PC-3 (cell line): ENCODE data around the gene KRT85. TPM values are rescaled to one million over a fixed set of nuclear protein-coding genes. Genes with fewer than 3 reads are reported as not detected.

Experiments used
- ATAC-seq: fragments of 200-7000 bp; cut with Tn5 transposase; 2 replicates; pipeline ENCODE4 v1.9.1; 2020; ENCODE audit warnings: mild to moderate bottlenecking, moderate library complexity
- BruUV-seq: library from RNA; stranded (reverse); fragments of 400-500 nt; replicated peaks from 2 replicates; lab custom pipeline; 2021; lab: Mats Ljungman, UMichigan
- CTCF ChIA-PET: fragments of 300-600 bp; sonication (Branson Sonifier 250); formaldehyde crosslinking; loops from one replicate; lab custom pipeline; 2022; ENCODE audit warnings: antibody characterized with exemption; lab: Charles Lee
- POLR2A ChIA-PET: fragments of 300-600 bp; sonication (Branson Sonifier 250); formaldehyde crosslinking; loops from one replicate; lab custom pipeline; 2022; ENCODE audit warnings: antibody characterized with exemption; ENCODE audit not compliant: unreplicated experiment; lab: Charles Lee
- DNase-seq: peaks from one replicate; pipeline ENCODE4 v3.0.0-alpha.2; 2015
- H2AFZ ChIP-seq: fragments of 300-600 bp; sonication (generic); 2 replicates; pipeline ENCODE4 v1.6.0; 2016; ENCODE audit warnings: antibody characterized with exemption, low read length
- H3F3A ChIP-seq: fragments of 300-600 bp; sonication (generic); one replicate; pipeline ENCODE4 v1.6.0; 2017; ENCODE audit warnings: antibody characterized with exemption, low read length, control low read depth, mild to moderate bottlenecking; ENCODE audit not compliant: unreplicated experiment
- H3K27ac ChIP-seq: fragments of 300-600 bp; sonication (generic); 2 replicates; pipeline ENCODE4 v1.5.1; 2016; ENCODE audit warnings: mild to moderate bottlenecking, low read length
- H3K27me3 ChIP-seq: fragments of 300-600 bp; sonication (generic); 2 replicates; pipeline ENCODE4 v1.6.1; 2016; ENCODE audit warnings: low read length, mixed read lengths
- H3K36me3 ChIP-seq: fragments of 300-600 bp; sonication (generic); 2 replicates; pipeline ENCODE4 v1.6.1; 2016; ENCODE audit warnings: low read depth, mixed run types, low read length, mixed read lengths
- H3K4me1 ChIP-seq: fragments of 300-600 bp; sonication (generic); 2 replicates; pipeline ENCODE4 v1.5.1; 2016; ENCODE audit warnings: low read length; ENCODE audit not compliant: insufficient read depth
- H3K4me2 ChIP-seq: fragments of 300-600 bp; sonication (generic); 2 replicates; pipeline ENCODE4 v1.6.0; 2016; ENCODE audit warnings: low read length
- H3K4me3 ChIP-seq: fragments of 300-600 bp; sonication (generic); 2 replicates; pipeline ENCODE4 v1.5.1; 2016; ENCODE audit warnings: mild to moderate bottlenecking, low read length, mixed read lengths
- H3K79me2 ChIP-seq: fragments of 300-600 bp; sonication (generic); 2 replicates; pipeline ENCODE4 v1.6.1; 2017; ENCODE audit warnings: low read length, mixed read lengths
- H3K9ac ChIP-seq: fragments of 300-600 bp; sonication (generic); 2 replicates; pipeline ENCODE4 v1.6.0; 2016; ENCODE audit warnings: mild to moderate bottlenecking, low read length
- H3K9me2 ChIP-seq: fragments of 300-600 bp; sonication (generic); replicated peaks from 2 replicates; pipeline ENCODE4 v1.6.1; 2016; ENCODE audit warnings: mixed run types, low read length, mixed read lengths
- H3K9me3 ChIP-seq: fragments of 300-600 bp; sonication (generic); 2 replicates; pipeline ENCODE4 v1.6.1; 2016; ENCODE audit warnings: low read length, mixed read lengths
- H4K20me1 ChIP-seq: fragments of 300-600 bp; sonication (generic); 2 replicates; pipeline ENCODE4 v1.6.1; 2016; ENCODE audit warnings: low read length, mixed read lengths
- EZH2 ChIP-seq: fragments of 300-600 bp; sonication (generic); IDR thresholded peaks from one replicate; pipeline ENCODE4 v1.6.1; 2017; ENCODE audit warnings: antibody characterized with exemption, mild to moderate bottlenecking, low read length; ENCODE audit not compliant: unreplicated experiment
- EZH2phosphoT487 ChIP-seq: fragments of 300-600 bp; sonication (generic); IDR thresholded peaks from 2 replicates; pipeline ENCODE4 v1.6.1; 2018; ENCODE audit warnings: mild to moderate bottlenecking, antibody characterized with exemption, low read length, borderline replicate concordance
- intact Hi-C: fragments of 100-400 bp; cut with micrococcal nuclease; formaldehyde crosslinking; loops from 2 replicates; pipeline ENCODE4 v1.9.0; 2023
- total RNA-seq: library from RNA; depleted of rRNA; stranded (reverse); fragments of >200 nt; gene quantifications from 2 replicates; pipeline ENCODE4 v1.2.3, GENCODE V29; 2014
- TF ChIP-seq, protein P1 (sequence below): fragments of 300-600 bp; sonication (generic); conservative IDR thresholded peaks from 2 replicates; pipeline ENCODE4 v1.5.1; 2017; ENCODE audit warnings: antibody characterized with exemption, low read depth, mild to moderate bottlenecking, low read length

Gene KRT85
- total RNA-seq, 1 experiment from 2014 or later, result not detected

DNA sequence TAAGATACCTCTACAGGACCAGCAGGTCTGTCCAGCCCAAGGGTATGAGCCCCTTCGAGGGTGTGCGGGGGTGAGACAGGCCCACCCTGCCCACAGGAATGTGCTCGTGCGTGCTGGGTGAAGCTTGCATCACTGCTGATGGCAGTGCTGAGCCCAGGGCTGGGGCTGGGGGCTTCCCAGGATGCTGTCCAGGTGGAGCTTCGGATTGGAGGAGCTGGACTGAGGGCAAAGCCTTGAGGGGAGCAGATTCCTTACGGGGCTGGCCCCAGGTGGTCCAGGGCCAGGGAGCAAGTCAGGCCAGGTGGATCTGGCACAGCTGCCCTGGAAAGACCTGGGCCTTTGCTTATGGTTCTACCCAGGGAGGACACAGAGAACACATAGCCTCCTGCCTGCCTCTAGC is 2.5 kb upstream of the KRT85 start:
- DNase-seq (no peak), ATAC-seq (no peak)
- POLR2A ChIA-PET, result no interaction called here
- no TSS peak for BruUV-seq
- H3K79me2 ChIP-seq, result no peaks in the 10 kb centered on the region
- no peak overlapping the region for H3K4me2 ChIP-seq
- H3K9ac ChIP-seq, result no peak overlapping the region
- no peak for TF ChIP-seq EZH2
- TF ChIP-seq, protein P1, sequence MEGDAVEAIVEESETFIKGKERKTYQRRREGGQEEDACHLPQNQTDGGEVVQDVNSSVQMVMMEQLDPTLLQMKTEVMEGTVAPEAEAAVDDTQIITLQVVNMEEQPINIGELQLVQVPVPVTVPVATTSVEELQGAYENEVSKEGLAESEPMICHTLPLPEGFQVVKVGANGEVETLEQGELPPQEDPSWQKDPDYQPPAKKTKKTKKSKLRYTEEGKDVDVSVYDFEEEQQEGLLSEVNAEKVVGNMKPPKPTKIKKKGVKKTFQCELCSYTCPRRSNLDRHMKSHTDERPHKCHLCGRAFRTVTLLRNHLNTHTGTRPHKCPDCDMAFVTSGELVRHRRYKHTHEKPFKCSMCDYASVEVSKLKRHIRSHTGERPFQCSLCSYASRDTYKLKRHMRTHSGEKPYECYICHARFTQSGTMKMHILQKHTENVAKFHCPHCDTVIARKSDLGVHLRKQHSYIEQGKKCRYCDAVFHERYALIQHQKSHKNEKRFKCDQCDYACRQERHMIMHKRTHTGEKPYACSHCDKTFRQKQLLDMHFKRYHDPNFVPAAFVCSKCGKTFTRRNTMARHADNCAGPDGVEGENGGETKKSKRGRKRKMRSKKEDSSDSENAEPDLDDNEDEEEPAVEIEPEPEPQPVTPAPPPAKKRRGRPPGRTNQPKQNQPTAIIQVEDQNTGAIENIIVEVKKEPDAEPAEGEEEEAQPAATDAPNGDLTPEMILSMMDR, result no peak
- no peak for TF ChIP-seq EZH2phosphoT487
- H4K20me1 ChIP-seq, result no peaks in the 10 kb centered on the region
- no peaks in the 10 kb centered on the region for H3K36me3 ChIP-seq
- H2AFZ ChIP-seq, result no peak overlapping the region
- H3F3A ChIP-seq, result no peaks in the 10 kb centered on the region
- H3K27me3 ChIP-seq, result no peaks in the 10 kb centered on the region
- CTCF ChIA-PET, result no interaction called here
- no peaks in the 10 kb centered on the region for H3K9me3 ChIP-seq
- H3K4me1 ChIP-seq, result no peaks in the 10 kb centered on the region
- intact Hi-C loops, result loop anchor here (5.0 kb wide), 1 partner anchor 502 kb away; no protein-coding TSS in a partner anchor
- H3K4me3 ChIP-seq, result no peak overlapping the region
- H3K9me2 ChIP-seq, result no peaks in the 10 kb centered on the region
- H3K27ac ChIP-seq, result no peak overlapping the region

DNA sequence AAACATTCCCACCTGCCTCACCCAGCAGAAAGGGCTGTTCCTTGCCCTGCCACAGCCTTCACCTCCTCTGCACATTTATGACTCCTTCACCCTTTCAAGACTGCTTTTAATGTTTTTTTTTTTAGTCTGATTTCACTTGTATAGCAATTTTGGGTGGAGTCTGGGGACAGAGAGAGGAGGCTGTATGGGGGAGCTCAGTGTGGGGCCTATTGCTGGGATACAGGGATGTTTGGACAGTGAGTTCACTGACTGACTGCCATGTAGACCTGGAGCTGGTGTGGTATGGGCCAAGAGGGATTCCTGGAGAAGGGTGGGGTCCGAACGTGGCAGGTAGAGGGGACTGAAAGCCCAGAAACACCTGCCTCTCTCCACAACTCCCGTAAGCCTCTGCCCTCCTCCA is 1.9 kb upstream of the KRT85 start:
- Histone ChIP-seq H3K4me2 (no peak overlapping the region), H2AFZ (no peak overlapping the region), H3K9me2 (no peaks in the 10 kb centered on the region), H3K4me3 (no peak overlapping the region), H3K36me3 (no peaks in the 10 kb centered on the region), H3F3A (no peaks in the 10 kb centered on the region), H3K9me3 (no peaks in the 10 kb centered on the region), H3K4me1 (no peaks in the 10 kb centered on the region), H4K20me1 (no peaks in the 10 kb centered on the region), H3K27ac (no peak overlapping the region), H3K27me3 (no peaks in the 10 kb centered on the region), H3K79me2 (no peaks in the 10 kb centered on the region), H3K9ac (no peak overlapping the region)
- no peak for ATAC-seq
- intact Hi-C loops, result no loop called here
- DNase-seq, result no peak
- POLR2A ChIA-PET, result no interaction called here
- TF ChIP-seq, protein P1, result no peak
- TF ChIP-seq EZH2phosphoT487, result no peak
- TF ChIP-seq EZH2, result no peak
- no TSS peak for BruUV-seq
- CTCF ChIA-PET, result no interaction called here

DNA sequence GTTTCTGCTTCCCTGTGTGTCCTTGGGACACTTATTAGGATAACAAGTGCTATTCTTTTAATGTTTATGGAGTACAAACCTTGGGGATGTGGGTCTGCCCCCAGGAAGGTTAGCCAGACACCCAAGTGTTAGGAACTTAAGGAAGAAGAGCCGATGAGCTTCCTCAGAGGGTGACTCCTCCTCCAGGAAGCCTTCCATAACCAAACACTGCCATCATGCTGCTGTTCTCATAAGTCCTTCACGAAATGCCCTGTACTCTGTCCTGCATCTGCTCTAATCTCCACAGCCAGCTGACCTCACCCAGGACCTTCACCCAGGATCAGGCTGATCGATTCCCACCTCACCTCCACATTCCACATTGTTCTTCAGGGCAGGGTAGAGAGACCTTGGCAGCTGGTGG is 1.2 kb upstream of the KRT85 start:
- ATAC-seq, result no peak
- no peaks in the 10 kb centered on the region for H3K4me1 ChIP-seq
- ChIA-PET CTCF (no interaction called here), POLR2A (interaction anchor here (0.5 kb wide), 1 partner anchor 212 kb away, joined by 9 read pairs; no protein-coding TSS in a partner anchor)
- H3K27ac ChIP-seq, result no peak overlapping the region
- BruUV-seq, result no TSS peak
- no peaks in the 10 kb centered on the region for H3K36me3 ChIP-seq
- no peaks in the 10 kb centered on the region for H3K9me3 ChIP-seq
- DNase-seq, result no peak
- TF ChIP-seq EZH2, result no peak
- H3K79me2 ChIP-seq, result no peaks in the 10 kb centered on the region
- no peak overlapping the region for H3K9ac ChIP-seq
- no peak overlapping the region for H3K4me3 ChIP-seq
- no peaks in the 10 kb centered on the region for H3K27me3 ChIP-seq
- no peaks in the 10 kb centered on the region for H3F3A ChIP-seq
- H3K9me2 ChIP-seq, result no peaks in the 10 kb centered on the region
- H3K4me2 ChIP-seq, result no peak overlapping the region
- no peak overlapping the region for H2AFZ ChIP-seq
- intact Hi-C loops, result no loop called here
- H4K20me1 ChIP-seq, result no peaks in the 10 kb centered on the region
